Smooth muscle cell (in vitro differentiated cells): ENCODE data around the gene ADAP1. TPM values are rescaled to one million over a fixed set of nuclear protein-coding genes. Genes with fewer than 3 reads are reported as not detected.

Source experiments
- DNase-seq: peaks from one replicate; lab custom pipeline; 2025; ENCODE audit not compliant: unreplicated experiment; lab: John Stamatoyannopoulos, UW
- H2AFZ ChIP-seq: fragments of 200-600 bp; sonication (generic); 2 replicates; pipeline ENCODE4 v1.6.0; 2016; ENCODE audit warnings: antibody characterized with exemption, low read depth, mild to moderate bottlenecking
- H3F3A ChIP-seq: fragments of 200-600 bp; sonication (generic); 2 replicates; pipeline ENCODE4 v1.6.0; 2017; ENCODE audit warnings: antibody characterized with exemption, low read depth
- H3K27ac ChIP-seq: fragments of 200-600 bp; sonication (generic); 2 replicates; pipeline ENCODE4 v1.5.1; 2016; ENCODE audit warnings: low read depth, mild to moderate bottlenecking
- H3K27me3 ChIP-seq: fragments of 200-600 bp; sonication (generic); 2 replicates; pipeline ENCODE4 v1.6.1; 2016; ENCODE audit warnings: low read depth, mild to moderate bottlenecking
- H3K36me3 ChIP-seq: fragments of 200-600 bp; sonication (generic); 2 replicates; pipeline ENCODE4 v1.5.1; 2016; ENCODE audit warnings: low read depth
- H3K4me1 ChIP-seq: fragments of 200-600 bp; sonication (generic); 2 replicates; pipeline ENCODE4 v1.5.1; 2016; ENCODE audit warnings: low read depth
- H3K4me2 ChIP-seq: fragments of 200-600 bp; sonication (generic); 2 replicates; pipeline ENCODE4 v1.6.0; 2016; ENCODE audit warnings: mild to moderate bottlenecking
- H3K4me3 ChIP-seq: fragments of 200-600 bp; sonication (generic); 2 replicates; pipeline ENCODE4 v1.5.1; 2016; ENCODE audit warnings: mild to moderate bottlenecking
- H3K79me2 ChIP-seq: fragments of 200-600 bp; sonication (generic); 2 replicates; pipeline ENCODE4 v1.6.0; 2016; ENCODE audit warnings: low read depth, mild to moderate bottlenecking
- H3K9ac ChIP-seq: fragments of 200-600 bp; sonication (generic); 2 replicates; pipeline ENCODE4 v1.6.0; 2016; ENCODE audit warnings: low read depth
- H3K9me3 ChIP-seq: fragments of 200-600 bp; sonication (generic); replicated peaks from 2 replicates; pipeline ENCODE4 v1.5.1; 2016; ENCODE audit warnings: low read depth
- H4K20me1 ChIP-seq: fragments of 200-600 bp; sonication (generic); 2 replicates; pipeline ENCODE4 v1.6.0; 2016; ENCODE audit warnings: low read depth
- CTCF ChIP-seq: fragments of 200-600 bp; sonication (generic); IDR thresholded peaks from 2 replicates; pipeline ENCODE4 v1.5.1; 2017; ENCODE audit warnings: borderline replicate concordance, mild to moderate bottlenecking, antibody characterized with exemption; ENCODE audit not compliant: insufficient read depth, poor library complexity, severe bottlenecking
- WGBS: methylation state at CpG from one replicate; pipeline ENCODE4 v1.1.7; 2016; ENCODE audit warnings: low lambda C conversion rate; 5-methylcytosine and 5-hydroxymethylcytosine counted together
- polyA plus RNA-seq: library from polyadenylated mRNA; unstranded; fragments of >200 nt; fragmentation: Nextera tagmentation; extraction: Ambion mirVana; gene quantifications from 2 replicates; pipeline ENCODE4 v1.2.1, GENCODE V29; 2016
- total RNA-seq: library from RNA; depleted of rRNA; stranded (reverse); fragments of >200 nt; gene quantifications from 2 replicates; pipeline ENCODE4 v1.2.3, GENCODE V29; 2014

The ADAP1 gene
- total and polyA plus RNA-seq, 2 experiments from 2014 or later, result 1.3 to 2.0 TPM

DNA sequence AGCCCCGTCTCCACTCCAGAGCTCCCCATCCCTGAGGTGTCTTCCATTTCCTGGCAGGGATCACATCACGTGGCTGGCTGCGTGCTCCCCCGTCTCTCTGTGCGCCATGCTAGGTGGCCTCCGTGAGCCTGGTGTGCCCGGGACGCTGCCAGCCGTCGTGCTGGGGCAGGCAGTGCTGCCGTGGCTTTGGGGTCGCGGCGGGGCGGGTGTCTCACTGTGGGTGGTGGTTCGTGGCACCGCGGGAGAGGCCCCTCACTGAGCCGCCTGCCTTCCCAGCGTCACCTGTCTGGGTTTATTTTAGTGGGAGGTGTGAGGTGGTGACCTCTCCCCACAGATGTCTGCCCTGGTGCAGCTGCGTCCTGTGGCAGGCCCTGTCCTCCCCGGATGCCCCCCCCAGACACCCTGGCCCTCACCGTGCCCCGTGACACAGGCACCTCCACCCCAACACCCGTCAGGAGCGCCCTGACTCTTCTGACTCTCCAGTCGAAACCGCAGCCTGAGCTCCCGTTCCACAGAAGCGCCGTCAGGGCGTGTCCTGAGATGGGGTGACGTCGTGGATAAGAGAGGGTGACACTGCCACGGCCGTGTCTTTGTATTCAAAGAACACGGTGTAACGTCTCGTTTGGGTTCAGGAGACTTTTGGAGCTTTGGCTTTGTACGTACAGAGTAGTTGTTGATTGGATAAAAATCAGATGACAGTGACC lies 60.2 kb downstream of the ADAP1 start:
- Histone ChIP-seq H4K20me1 (peaks cover 2% of the 10 kb centered on the region), H3K4me1 (no peaks in the 10 kb centered on the region)

DNA sequence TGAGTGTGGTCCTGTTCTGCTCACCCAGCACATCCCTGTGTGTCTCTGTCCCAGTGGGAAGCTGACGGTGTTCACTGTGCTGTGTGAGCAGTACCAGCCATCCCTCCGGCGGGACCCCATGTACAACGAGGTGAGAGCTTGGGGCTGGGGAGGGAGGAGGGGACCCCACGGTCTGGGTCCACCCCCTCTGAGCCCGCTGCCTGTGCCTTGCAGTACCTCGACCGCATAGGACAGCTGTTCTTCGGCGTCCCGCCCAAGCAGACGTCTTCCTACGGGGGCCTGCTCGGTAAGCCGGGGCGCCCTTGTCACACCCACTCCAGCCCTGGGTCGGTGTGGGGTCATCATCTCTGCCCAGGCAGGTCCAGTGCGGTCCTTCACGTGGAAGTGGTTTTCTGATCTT lies 60.8 kb downstream of the ADAP1 start:
- peaks cover 8% of the 10 kb centered on the region for H4K20me1 ChIP-seq
- H3K79me2 ChIP-seq, result no peaks in the 10 kb centered on the region
- H3K4me1 ChIP-seq, result no peaks in the 10 kb centered on the region
- no peak overlapping the region for H3K4me3 ChIP-seq
- H3K4me2 ChIP-seq, result no peak overlapping the region
- H2AFZ ChIP-seq, result no peak overlapping the region
- H3K36me3 ChIP-seq, result no peaks in the 10 kb centered on the region
- 94% methylated on average over 18 of the region's 19 CpGs for WGBS
- DNase-seq, result no peak
- H3K27ac ChIP-seq, result no peak overlapping the region
- no peaks in the 10 kb centered on the region for H3F3A ChIP-seq
- no peak for TF ChIP-seq CTCF
- no peaks in the 10 kb centered on the region for H3K9me3 ChIP-seq
- no peaks in the 10 kb centered on the region for H3K27me3 ChIP-seq
- H3K9ac ChIP-seq, result no peak overlapping the region

More for the DNA sequence above, 60.2 kb downstream of the ADAP1 start:
- Histone ChIP-seq H2AFZ (no peak overlapping the region), H3K36me3 (no peaks in the 10 kb centered on the region), H3K9me3 (no peaks in the 10 kb centered on the region), H3K27me3 (no peaks in the 10 kb centered on the region), H3K79me2 (no peaks in the 10 kb centered on the region), H3K9ac (no peak overlapping the region), H3K4me3 (no peak overlapping the region), H3F3A (no peaks in the 10 kb centered on the region), H3K4me2 (no peak overlapping the region), H3K27ac (no peak overlapping the region)
- no peak for TF ChIP-seq CTCF
- 96% methylated on average over 39 of the region's 40 CpGs for WGBS
- DNase-seq, result no peak

DNA sequence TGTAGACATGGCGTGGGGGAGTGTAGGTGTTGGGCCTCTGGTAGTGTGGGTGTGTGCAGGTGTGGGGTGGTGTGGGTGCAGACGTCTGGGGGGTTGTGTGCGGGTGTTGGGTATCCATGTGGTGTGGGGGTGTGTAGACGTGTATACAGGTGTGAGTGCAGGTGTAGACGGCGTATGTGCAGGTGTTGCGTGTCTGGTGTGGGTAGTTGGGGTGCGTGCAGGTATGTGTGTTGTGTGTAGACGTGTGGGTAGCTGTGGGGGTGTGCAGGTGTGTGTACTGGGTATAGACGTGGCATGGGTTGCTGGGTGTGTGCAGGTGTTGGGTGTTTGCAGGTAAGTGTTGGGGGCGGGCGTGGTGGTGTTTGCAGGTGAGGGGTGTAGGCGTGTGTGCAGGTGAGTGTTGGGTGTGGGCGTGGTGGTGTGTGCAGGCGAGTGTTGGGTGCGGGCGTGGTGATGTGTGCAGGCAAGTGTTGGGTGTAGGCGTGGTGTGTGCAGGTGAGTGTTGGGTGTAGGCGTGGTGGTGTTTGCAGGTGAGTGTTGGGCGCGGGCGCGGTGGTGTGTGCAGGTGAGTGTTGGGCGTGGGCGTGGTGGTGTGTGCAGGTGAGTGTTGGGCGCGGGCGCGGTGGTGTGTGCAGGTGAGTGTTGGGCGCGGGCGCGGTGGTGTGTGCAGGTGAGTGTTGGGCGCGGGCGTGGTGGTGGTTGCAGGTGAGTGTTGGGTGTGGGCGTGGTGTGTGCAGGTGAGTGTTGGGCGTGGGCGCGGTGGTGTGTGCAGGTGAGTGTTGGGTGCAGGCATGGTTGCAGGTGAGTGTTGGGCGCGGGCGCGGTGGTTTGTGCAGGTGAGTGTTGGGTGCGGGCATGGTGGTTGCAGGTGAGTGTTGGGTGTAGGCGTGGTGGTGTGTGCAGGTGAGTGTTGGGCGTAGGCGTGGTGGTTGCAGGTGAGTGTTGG lies 61.6 kb downstream of the ADAP1 start:
- no peaks in the 10 kb centered on the region for H3K9me3 ChIP-seq
- no peak overlapping the region for H3K4me2 ChIP-seq
- no peaks in the 10 kb centered on the region for H3F3A ChIP-seq
- no peaks in the 10 kb centered on the region for H3K79me2 ChIP-seq
- H3K9ac ChIP-seq, result no peak overlapping the region
- no peak overlapping the region for H2AFZ ChIP-seq
- H3K4me3 ChIP-seq, result no peak overlapping the region
- WGBS, result 98% methylated on average over 28 of the region's 48 CpGs
- DNase-seq, result no peak
- no peak overlapping the region for H3K27ac ChIP-seq
- TF ChIP-seq CTCF, result no peak
- H4K20me1 ChIP-seq, result peaks cover 15% of the 10 kb centered on the region
- H3K4me1 ChIP-seq, result no peaks in the 10 kb centered on the region
- H3K36me3 ChIP-seq, result no peaks in the 10 kb centered on the region
- H3K27me3 ChIP-seq, result no peaks in the 10 kb centered on the region
